ENCODE measurements around the gene AFF2.

AFF2 gene

GRCh38 chrX:148592595-148592994, 92.2 kb downstream of the AFF2 start:
- no peak for DNase-seq

DNA sequence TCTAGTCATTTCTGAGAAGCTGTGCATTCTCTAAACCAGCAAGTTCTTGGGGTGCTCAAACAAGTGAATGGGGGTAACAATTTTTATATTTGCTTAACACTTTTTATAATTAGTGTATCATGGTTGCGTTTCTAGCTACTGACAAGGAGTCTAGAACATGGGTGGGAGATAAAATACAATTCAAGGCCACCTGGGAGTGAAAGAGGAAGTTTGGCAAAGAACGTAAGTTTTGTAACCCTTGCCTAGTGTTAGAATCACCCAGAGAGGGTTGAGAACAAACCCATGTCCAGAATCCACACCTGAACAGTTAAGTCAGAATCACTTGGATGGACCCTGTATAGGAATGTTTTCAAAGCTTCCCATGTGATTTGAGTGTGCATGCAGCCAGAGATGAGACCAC, 92.7 kb downstream of the AFF2 start:
- no peak for DNase-seq

- peak; percentile 30 for DNase-seq
Observed at GRCh38 chrX:148593987-148594386, 93.6 kb downstream of the AFF2 start.

GRCh38 chrX:148599404-148599803, 99.0 kb downstream of the AFF2 start:
- no peak for DNase-seq

GRCh38 chrX:148600131-148600530, 99.7 kb downstream of the AFF2 start:
- no peak for DNase-seq

DNA sequence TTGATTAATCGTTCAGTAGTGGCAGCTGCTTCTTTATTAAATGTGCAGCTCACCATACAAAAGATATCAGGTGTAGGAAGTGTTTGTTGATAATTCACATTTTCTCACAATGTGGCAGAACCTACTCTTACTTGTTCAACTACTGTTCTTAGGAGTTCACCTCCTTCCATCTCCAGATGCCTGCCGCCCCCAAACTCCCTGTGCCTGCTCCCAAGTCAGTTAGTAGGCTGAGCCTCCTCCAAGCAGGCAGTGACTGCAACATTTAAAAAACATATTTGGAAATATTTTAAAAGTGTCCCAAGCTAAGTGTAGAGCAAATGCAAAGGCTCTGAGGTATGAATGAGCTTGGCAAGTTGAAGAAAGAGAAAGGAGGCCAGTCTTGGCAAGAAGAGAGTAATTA, 100.2 kb downstream of the AFF2 start:
- DNase-seq = no peak

GRCh38 chrX:148601034-148601433, 100.6 kb downstream of the AFF2 start:
- no peak for DNase-seq

DNA sequence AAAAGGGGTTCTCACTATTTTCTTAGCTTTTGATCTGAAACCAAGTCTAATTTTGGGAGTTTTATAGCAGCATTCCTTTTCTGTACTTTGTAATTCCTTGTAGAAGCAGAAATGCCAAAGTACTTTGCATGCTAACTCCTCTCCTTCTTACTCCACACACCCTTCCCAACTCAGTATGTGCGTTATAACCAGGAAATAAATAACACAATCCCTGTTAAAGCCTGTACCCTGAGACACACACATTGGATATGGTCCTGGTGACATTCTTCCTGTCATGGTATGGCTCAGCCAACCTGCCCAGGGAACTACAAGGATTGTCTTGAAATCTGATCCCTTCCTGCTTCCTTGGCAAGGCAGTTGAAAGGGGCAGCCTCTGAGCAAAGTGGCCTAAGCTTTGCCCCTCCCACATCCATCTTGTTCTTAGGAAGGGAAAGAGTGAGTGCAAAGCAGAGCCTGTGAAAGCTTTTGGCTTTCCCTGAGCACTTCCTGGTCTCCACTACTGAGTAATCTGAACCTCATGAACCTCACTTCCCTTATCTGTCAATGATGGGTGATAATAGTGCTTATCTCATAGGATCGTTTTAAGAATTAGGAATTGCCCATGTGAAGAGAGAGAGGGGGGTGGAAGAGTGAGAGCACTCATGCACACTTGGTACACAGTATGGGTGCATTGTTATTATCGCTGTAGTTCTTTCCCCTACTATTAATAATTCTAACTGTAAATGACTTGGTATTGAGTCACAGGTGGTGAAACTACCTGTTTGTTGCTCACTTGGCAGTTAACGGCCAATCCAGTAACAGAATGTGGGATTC, 109.3 kb downstream of the AFF2 start:
- DNase-seq = peak; percentile 31

GRCh38 chrX:148610328-148610698, 109.9 kb downstream of the AFF2 start:
- no peak for DNase-seq

DNA sequence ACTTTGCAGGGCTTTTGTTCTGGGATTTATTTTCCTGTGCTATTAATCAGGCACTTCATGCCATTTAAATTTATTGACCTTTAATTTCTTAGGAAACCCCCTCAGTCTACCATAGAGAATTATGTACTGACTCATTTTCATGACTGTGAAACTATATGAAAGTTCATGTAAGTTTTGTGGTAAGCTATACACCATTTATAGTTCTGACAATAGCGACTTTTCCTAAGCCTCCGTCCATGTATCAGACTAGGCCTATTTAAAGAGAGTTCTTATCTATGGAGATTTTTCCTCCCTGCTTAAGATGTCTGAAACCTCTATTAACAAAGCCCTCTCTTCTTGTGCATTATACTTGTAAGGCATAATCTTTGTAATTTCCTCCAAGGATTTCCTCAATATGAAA, 111.6 kb downstream of the AFF2 start:
- no peak for DNase-seq

DNA sequence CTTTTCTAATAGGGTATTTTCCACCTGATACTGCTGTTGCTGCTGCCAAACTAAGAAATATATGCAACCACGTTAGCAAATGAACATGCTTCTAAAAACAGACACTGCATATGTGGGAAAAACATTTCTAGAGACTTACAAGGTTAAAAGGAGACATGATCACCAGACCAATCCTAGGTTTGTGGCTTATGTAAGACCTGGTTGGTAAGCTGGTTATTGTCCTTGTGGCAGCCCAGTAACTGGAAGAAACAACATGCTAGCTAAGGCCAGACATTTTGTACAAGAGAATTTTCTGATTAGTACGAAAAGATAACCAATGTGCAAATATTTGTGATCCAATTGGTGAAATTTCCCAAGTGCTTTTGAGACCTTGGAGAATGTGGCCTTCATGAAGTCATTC, 112.0 kb downstream of the AFF2 start:
- DNase-seq = no peak

DNA sequence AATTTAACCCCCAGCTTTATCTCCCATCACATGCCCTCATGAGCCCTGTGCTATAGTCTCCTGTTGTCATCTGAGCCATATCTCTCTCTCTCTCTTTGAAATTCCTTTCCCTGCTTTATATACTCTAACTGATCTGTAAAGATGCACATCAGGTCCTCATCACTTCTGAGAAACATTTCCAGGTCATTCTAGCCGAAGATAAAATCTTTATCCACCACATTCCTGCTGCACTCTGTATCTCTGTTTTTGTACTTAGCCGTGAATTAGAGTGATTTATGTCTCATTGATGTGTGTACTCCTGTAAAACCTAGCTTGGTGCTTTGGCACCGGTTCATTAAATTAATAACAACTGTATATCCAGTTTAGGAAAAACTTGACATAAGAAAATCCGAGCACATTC, 113.2 kb downstream of the AFF2 start:
- DNase-seq = no peak

DNA sequence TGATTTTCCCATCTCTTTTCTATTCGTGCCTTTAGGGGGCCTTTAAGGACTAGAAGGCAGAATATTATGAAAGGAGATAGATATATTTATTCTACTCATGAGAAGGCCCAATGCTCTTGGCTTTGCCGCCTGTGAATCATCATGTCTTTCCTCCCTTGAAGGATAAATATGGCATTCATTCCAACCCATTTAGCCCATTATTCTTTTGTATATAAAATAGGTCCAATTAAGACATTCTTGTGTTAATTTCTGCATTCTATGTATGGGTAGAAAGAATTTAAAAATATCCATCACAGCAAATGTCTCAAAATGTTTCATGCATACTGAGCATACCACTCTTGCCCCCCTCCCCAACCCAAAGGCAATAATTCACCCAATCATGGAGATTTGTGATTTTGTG, 115.1 kb downstream of the AFF2 start:
- no peak for DNase-seq

DNA sequence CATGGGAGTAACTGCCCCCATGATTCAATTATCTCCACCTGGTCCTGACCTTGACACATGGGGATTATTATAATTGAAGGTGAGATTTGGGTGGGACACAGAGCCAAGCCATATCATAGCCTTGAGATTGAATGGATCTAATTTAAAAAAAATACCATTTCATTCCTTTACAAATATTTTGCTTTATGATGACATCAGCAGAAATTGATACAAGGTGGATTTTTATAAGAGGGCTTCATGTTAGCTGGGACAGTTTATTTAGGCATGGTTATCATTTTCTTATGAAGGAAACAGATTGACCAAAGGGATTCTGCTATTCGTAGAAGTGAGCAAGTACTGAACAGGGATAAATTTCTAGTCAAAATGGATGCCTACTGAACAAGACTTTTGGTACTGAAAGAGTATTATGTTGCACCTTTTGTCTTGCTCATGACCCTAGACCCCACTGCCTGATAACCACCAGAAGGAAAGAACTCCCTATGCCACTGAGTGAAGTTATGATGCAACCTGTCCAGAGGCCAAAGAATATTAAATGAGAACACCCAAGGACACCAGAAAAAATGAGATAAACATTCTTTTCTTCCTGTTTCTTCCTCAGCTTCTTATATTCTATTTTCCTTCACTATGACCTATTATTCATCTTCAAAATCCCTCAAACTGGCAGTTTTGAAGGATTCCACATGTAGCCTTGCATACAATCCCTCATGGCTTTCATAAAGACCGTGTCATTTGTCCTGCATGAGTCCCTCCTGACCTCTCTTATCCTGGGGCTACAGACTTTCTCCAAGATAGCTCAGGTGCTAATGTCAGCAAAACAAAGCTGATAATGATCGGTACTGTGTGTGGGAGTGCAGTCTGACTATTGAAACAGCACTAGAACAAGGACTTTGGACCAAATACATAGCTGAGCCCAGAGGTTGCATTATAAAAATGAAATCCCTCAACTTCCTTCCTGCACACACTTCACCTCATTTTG, 118.3 kb downstream of the AFF2 start:
- no peak for DNase-seq

- DNase-seq = no peak
Observed at GRCh38 chrX:148620023-148620422, 119.6 kb downstream of the AFF2 start.

DNA sequence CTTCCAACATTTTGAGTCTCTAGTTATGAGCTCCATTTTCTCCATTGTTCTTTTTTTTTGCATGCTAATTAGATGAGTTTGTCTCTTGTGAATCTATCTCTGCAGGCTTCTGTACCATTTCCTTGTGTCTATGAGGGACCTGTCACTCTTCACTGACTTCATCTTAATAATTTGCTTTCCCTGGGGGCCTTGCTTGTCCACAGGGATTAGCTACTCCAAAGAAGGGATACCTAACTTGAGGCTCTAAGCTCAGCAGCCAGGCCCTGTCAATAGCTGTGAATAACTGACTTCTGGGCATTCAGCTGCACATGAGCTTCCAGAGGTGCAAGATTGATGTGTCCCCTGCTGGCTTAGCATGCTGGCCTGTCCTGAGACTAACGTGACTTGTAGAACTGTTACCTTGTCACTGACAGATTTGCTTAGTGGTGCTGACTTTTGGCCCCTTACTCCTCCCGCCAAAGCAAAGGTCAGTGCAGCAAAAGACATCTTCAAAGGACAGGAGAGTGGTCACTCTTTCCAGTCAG, 124.6 kb downstream of the AFF2 start:
- no peak for DNase-seq

- no peak for DNase-seq
Observed at GRCh38 chrX:148628621-148629020, 128.2 kb downstream of the AFF2 start.

GRCh38 chrX:148629434-148629833, 129.0 kb downstream of the AFF2 start:
- DNase-seq = no peak

DNA sequence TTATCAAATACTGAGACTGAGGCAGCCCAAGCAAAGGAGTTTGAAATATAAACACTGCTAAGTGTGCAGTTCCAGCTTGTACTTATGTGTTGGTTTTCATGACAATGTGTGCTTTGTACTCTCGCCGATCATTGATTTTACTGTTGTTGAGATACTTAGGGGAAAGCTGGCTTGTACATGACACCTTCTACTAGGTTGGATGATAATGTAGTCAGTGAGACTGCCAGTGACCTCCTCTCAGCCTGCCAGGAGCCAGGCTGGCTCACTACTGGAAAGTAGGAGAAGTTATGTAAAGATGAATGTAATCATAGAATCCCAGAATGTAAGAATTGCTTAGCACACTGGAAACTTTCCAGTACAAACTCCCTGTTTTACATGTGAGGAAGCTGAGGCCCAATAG, 132.0 kb downstream of the AFF2 start:
- DNase-seq = no peak

- no peak for DNase-seq
Observed at GRCh38 chrX:148633218-148633908, 132.9 kb downstream of the AFF2 start.

GRCh38 chrX:148634591-148634990, 134.2 kb downstream of the AFF2 start:
- no peak for DNase-seq

GRCh38 chrX:148643460-148643859, 143.0 kb downstream of the AFF2 start:
- no peak for DNase-seq

GRCh38 chrX:148647651-148648050, 147.2 kb downstream of the AFF2 start:
- no peak for DNase-seq

Measured in left hindlimb (tissue), 1 donor.